Hepatocyte (in vitro differentiated cells): ENCODE results near the gene NAPA.

ENCODE experiments used
- CTCF ChIP-seq: fragments of 200-600 bp; sonication (generic); IDR thresholded peaks from 2 replicates; pipeline ENCODE4 v1.5.1; 2016; ENCODE audit warnings: antibody characterized with exemption, mild to moderate bottlenecking; ENCODE audit not compliant: poor library complexity
- EZH2phosphoT487 ChIP-seq: fragments of 200-600 bp; sonication (generic); IDR thresholded peaks from one replicate; pipeline ENCODE4 v1.6.1; 2018; ENCODE audit warnings: antibody characterized with exemption, mild to moderate bottlenecking, low read depth, moderate library complexity; ENCODE audit not compliant: unreplicated experiment, severe bottlenecking

GRCh38 chr19:47534628-47535027, 19.8 kb upstream of the NAPA start:
- TF ChIP-seq CTCF (no peak), EZH2phosphoT487 (no peak)
